HG02885 (cell line): ENCODE data around the gene CMTR1.
"Not testable (repeated sequence)": the region's sequence is repeated elsewhere in the genome, so short reads cannot be mapped to it uniquely, and the experiment has no call there.

Experiments used
- ATAC-seq: cut with Tn5 transposase; IDR thresholded peaks from one replicate; pipeline ENCODE4 v1.9.1; 2021; ENCODE audit warnings: mild to moderate bottlenecking; ENCODE audit not compliant: unreplicated experiment, poor library complexity

CMTR1 gene

GRCh38 chr6:37432916-37433656 lies at the start of gene CMTR1:
CMTR1 (plus strand) TSS chr6:37433221; CDS start chr6:37435630, 2,409 bp downstream.
- ATAC-seq, result peak; percentile 87

GRCh38 chr6:37388578-37388977 lies 44.4 kb upstream of the CMTR1 start:
- no peak for ATAC-seq

- no peak for ATAC-seq
These were observed 43.2 kb upstream of the CMTR1 start for GRCh38 chr6:37389857-37390256.

GRCh38 chr6:37391120-37391519 lies 41.9 kb upstream of the CMTR1 start:
- ATAC-seq, result no peak

GRCh38 chr6:37392821-37393220 lies 40.2 kb upstream of the CMTR1 start:
- no peak for ATAC-seq

GRCh38 chr6:37393381-37393929 lies 39.6 kb upstream of the CMTR1 start:
- ATAC-seq, result no peak

- ATAC-seq, result no peak
These were observed 36.3 kb upstream of the CMTR1 start for GRCh38 chr6:37396571-37397180.

- ATAC-seq, result no peak
These were observed 33.9 kb upstream of the CMTR1 start for GRCh38 chr6:37399131-37399530.

- no peak for ATAC-seq
These were observed 33.1 kb upstream of the CMTR1 start for GRCh38 chr6:37399795-37400490.

GRCh38 chr6:37401658-37402057 lies 31.4 kb upstream of the CMTR1 start:
- ATAC-seq, result not testable (repeated sequence)

- ATAC-seq, result no peak
These were observed 26.2 kb upstream of the CMTR1 start for GRCh38 chr6:37406726-37407341.

GRCh38 chr6:37407948-37408347 lies 25.1 kb upstream of the CMTR1 start:
- no peak for ATAC-seq

- no peak for ATAC-seq
These were observed 23.5 kb upstream of the CMTR1 start for GRCh38 chr6:37409501-37409900.

- ATAC-seq, result no peak
These were observed 15.6 kb upstream of the CMTR1 start for GRCh38 chr6:37417393-37417792.

GRCh38 chr6:37418722-37419121 lies 14.3 kb upstream of the CMTR1 start:
- ATAC-seq, result no peak

- no peak for ATAC-seq
These were observed 6.7 kb upstream of the CMTR1 start for GRCh38 chr6:37426058-37426944.

GRCh38 chr6:37426945-37427510 lies 6.0 kb upstream of the CMTR1 start:
- ATAC-seq, result no peak

- ATAC-seq, result no peak
These were observed 3.7 kb upstream of the CMTR1 start for GRCh38 chr6:37429352-37429750.

- no peak for ATAC-seq
These were observed 468 bp upstream of the CMTR1 start for GRCh38 chr6:37432590-37432915.
